B cell (primary cell): ENCODE data around the gene TOMM34.

Experiments
- EZH2 ChIP-seq: IDR thresholded peaks from 2 replicates; pipeline ENCODE4 v1.6.1; 2012; ENCODE audit warnings: borderline replicate concordance, low read depth, mild to moderate bottlenecking, moderate library complexity, low read length; ENCODE audit not compliant: insufficient read depth, poor library complexity, severe bottlenecking
- TF ChIP-seq, protein P1 (sequence below): fragments of 200-600 bp; IDR thresholded peaks from one replicate; pipeline ENCODE4 v1.8.0; 2022; ENCODE audit warnings: antibody characterized with exemption, mild to moderate bottlenecking

- TF ChIP-seq, protein P1, sequence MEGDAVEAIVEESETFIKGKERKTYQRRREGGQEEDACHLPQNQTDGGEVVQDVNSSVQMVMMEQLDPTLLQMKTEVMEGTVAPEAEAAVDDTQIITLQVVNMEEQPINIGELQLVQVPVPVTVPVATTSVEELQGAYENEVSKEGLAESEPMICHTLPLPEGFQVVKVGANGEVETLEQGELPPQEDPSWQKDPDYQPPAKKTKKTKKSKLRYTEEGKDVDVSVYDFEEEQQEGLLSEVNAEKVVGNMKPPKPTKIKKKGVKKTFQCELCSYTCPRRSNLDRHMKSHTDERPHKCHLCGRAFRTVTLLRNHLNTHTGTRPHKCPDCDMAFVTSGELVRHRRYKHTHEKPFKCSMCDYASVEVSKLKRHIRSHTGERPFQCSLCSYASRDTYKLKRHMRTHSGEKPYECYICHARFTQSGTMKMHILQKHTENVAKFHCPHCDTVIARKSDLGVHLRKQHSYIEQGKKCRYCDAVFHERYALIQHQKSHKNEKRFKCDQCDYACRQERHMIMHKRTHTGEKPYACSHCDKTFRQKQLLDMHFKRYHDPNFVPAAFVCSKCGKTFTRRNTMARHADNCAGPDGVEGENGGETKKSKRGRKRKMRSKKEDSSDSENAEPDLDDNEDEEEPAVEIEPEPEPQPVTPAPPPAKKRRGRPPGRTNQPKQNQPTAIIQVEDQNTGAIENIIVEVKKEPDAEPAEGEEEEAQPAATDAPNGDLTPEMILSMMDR: no peak
- no peak for TF ChIP-seq EZH2
These were observed 12.9 kb upstream of the TOMM34 start for GRCh38 chr20:44973053-44973452.
